HG02610 (cell line): Measurements from ENCODE around the gene CCDC51.

Experiments
- ATAC-seq: cut with Tn5 transposase; IDR thresholded peaks from one replicate; pipeline ENCODE4 v1.9.1; 2021; ENCODE audit warnings: mild to moderate bottlenecking, moderate library complexity; ENCODE audit not compliant: unreplicated experiment

CCDC51 gene

DNA sequence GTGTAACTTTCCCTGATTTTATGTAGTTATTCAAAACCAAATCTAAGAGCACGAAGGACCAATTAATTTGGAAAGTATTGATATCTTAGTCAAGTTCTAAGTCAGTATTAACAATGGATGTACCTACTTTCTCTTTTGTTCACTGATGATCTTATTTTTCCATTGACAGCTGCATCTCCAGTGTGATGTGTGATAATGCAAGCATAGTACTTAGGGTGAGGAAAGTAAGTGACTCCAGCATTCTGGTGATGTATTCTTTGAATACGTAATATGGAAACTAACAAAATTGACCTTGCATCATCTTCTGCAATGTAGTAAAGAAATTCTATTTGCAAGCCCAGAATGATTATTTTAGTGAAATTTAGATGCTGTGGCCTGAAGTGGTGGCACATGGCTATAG is 45.5 kb downstream of the CCDC51 start:
- no peak for ATAC-seq

DNA sequence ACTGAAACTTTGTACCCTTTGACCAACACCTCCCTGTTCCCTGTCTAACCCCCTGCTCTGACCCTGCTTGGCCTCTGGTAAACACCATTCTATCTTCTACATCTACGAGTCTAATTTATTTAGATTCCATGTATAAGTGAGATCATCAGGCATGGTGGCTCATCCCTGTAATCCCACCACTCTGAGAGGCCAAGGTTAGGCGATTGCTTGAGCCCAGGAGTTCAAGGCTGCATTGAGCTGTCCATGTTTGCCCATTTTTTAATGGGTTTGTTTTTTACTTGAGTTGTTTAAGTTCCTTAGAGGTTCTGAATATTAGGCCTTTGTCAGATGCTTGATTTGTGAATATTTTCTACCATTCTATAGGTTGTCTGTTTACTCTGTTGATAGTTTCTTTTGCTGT is 51.0 kb downstream of the CCDC51 start:
- no peak for ATAC-seq

DNA sequence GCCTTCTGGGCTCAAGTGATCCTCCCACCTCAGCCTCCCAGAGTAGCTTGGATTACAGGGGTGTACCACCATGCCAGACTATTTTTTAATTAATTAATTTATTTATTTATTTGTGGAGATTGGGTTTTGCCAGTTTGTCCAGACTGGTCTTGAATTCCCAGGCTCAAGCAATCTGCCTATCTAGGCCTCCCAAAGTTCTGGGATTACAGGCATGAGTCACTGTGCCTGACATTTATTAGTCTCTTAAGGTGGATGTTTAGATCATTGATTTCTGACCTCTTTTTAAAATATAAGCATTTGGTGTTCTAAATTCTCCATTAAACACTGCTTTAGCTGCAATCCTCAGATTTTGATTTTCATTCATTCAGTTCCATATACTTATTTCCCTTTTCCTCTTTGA is 52.3 kb downstream of the CCDC51 start:
- ATAC-seq = no peak
